HPDE6-E6E7 (cell line): Measurements from ENCODE around the gene CORO6.

Experiments used
- DNase-seq: peaks from one replicate; pipeline ENCODE4 v3.0.0; 2011; ENCODE audit warnings: missing footprints; ENCODE audit errors: extremely low spot score

CORO6 gene

GRCh38 chr17:29565643-29566472 lies 56.9 kb downstream of the CORO6 start:
- no peak for DNase-seq
